HG03571 (cell line): Measurements from ENCODE around the gene IQSEC3.

ENCODE experiments used
- ATAC-seq: cut with Tn5 transposase; IDR thresholded peaks from one replicate; pipeline ENCODE4 v1.9.1; 2021; ENCODE audit not compliant: unreplicated experiment

Gene IQSEC3

GRCh38 chr12:195951-196350, 129.4 kb downstream of the IQSEC3 start:
- ATAC-seq: no peak

- ATAC-seq: no peak
Observed at GRCh38 chr12:196436-196835, 129.9 kb downstream of the IQSEC3 start.

GRCh38 chr12:197347-197746, 130.8 kb downstream of the IQSEC3 start:
- ATAC-seq: no peak

GRCh38 chr12:197911-198695, 131.5 kb downstream of the IQSEC3 start:
- ATAC-seq: no peak

GRCh38 chr12:198705-199104, 132.1 kb downstream of the IQSEC3 start:
- ATAC-seq: no peak

- ATAC-seq: no peak
Observed at GRCh38 chr12:201361-201760, 134.8 kb downstream of the IQSEC3 start.

GRCh38 chr12:202081-202731, 135.6 kb downstream of the IQSEC3 start:
- no peak for ATAC-seq

- no peak for ATAC-seq
Observed at GRCh38 chr12:203074-203461, 136.5 kb downstream of the IQSEC3 start.

GRCh38 chr12:203462-204260, 137.1 kb downstream of the IQSEC3 start:
- no peak for ATAC-seq

- ATAC-seq: no peak
Observed at GRCh38 chr12:204261-204678, 137.7 kb downstream of the IQSEC3 start.

- ATAC-seq: no peak
Observed at GRCh38 chr12:205026-205425, 138.5 kb downstream of the IQSEC3 start.

GRCh38 chr12:206746-207440, 140.3 kb downstream of the IQSEC3 start:
- no peak for ATAC-seq

- ATAC-seq: no peak
Observed at GRCh38 chr12:207804-208203, 141.2 kb downstream of the IQSEC3 start.

- no peak for ATAC-seq
Observed at GRCh38 chr12:208813-209212, 142.2 kb downstream of the IQSEC3 start.

GRCh38 chr12:209246-209645, 142.7 kb downstream of the IQSEC3 start:
- ATAC-seq: no peak

- no peak for ATAC-seq
Observed at GRCh38 chr12:209851-210250, 143.3 kb downstream of the IQSEC3 start.

GRCh38 chr12:210277-211141, 143.9 kb downstream of the IQSEC3 start:
- no peak for ATAC-seq

- ATAC-seq: no peak
Observed at GRCh38 chr12:211142-211465, 144.5 kb downstream of the IQSEC3 start.

- no peak for ATAC-seq
Observed at GRCh38 chr12:211639-212414, 145.3 kb downstream of the IQSEC3 start.

GRCh38 chr12:212415-212714, 145.8 kb downstream of the IQSEC3 start:
- no peak for ATAC-seq
